Osteocyte (in vitro differentiated cells): ENCODE data around the gene DCAF10. TPM values are rescaled to one million over a fixed set of nuclear protein-coding genes. Genes with fewer than 3 reads are reported as not detected.
"Not testable (repeated sequence)": the region's sequence is repeated elsewhere in the genome, so short reads cannot be mapped to it uniquely, and the experiment has no call there.

Experiments used
- DNase-seq: peaks from one replicate; pipeline ENCODE4 v3.0.0; 2021; ENCODE audit warnings: mixed read lengths; ENCODE audit not compliant: unreplicated experiment; ENCODE audit errors: extremely low spot score
- H3K27ac Mint-ChIP-seq: one replicate; pipeline ENCODE4 v1.8.0; 2021; ENCODE audit warnings: mild to moderate bottlenecking, mixed read lengths; ENCODE audit not compliant: unreplicated experiment
- H3K27me3 Mint-ChIP-seq: one replicate; pipeline ENCODE4 v1.8.0; 2021; ENCODE audit warnings: mixed read lengths; ENCODE audit not compliant: unreplicated experiment
- H3K36me3 Mint-ChIP-seq: one replicate; pipeline ENCODE4 v1.8.0; 2021; ENCODE audit warnings: mixed read lengths; ENCODE audit not compliant: unreplicated experiment
- H3K4me1 Mint-ChIP-seq: one replicate; pipeline ENCODE4 v1.8.0; 2021; ENCODE audit warnings: mixed read lengths; ENCODE audit not compliant: unreplicated experiment
- H3K4me3 Mint-ChIP-seq: one replicate; pipeline ENCODE4 v1.8.0; 2021; ENCODE audit warnings: mild to moderate bottlenecking, moderate library complexity, mixed read lengths; ENCODE audit not compliant: unreplicated experiment
- H3K9me3 Mint-ChIP-seq: one replicate; pipeline ENCODE4 v1.8.0; 2021; ENCODE audit warnings: mixed read lengths; ENCODE audit not compliant: unreplicated experiment
- total RNA-seq: library from RNA; stranded (reverse); gene quantifications from 2 replicates; pipeline ENCODE4 v1.2.1, GENCODE V29; 2021
- TF ChIP-seq, protein P1 (sequence below): fragments of 200-600 bp; sonication (generic); IDR thresholded peaks from 2 replicates; pipeline ENCODE4 v1.5.0; 2021; ENCODE audit warnings: antibody characterized with exemption, mild to moderate bottlenecking, moderate library complexity

DCAF10 gene
- total RNA-seq, 1 donor from 2014 or later = 27.7 TPM

DNA sequence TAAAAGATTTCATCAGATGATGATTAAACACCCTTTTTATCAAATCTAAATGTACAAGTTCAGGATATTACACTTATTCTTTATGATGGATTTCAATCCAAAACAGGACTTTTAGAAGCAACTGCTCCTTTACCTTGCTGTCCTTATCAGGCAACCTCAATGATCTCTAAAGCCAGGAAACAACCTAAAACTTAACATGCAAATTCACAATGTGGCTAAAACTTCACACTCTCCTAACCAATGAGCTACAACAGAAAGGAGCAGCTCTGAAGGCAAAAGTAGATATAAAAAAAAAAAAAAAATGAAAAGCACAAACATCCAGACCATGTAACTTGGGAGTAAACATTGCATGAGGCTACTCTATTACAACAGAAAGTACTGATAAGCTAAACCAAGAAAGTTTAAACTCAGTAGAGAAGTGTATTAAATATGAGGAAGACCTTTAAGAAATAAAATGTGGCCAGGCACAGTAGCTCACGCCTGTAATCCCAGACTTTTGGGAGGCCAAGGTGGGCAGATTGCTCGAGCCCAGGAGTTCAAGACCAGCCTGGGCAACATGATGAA lies 80.4 kb downstream of the DCAF10 start:
- no peak overlapping the region for H3K4me3 Mint-ChIP-seq
- no peaks in the 10 kb centered on the region for H3K9me3 Mint-ChIP-seq
- TF ChIP-seq, protein P1, sequence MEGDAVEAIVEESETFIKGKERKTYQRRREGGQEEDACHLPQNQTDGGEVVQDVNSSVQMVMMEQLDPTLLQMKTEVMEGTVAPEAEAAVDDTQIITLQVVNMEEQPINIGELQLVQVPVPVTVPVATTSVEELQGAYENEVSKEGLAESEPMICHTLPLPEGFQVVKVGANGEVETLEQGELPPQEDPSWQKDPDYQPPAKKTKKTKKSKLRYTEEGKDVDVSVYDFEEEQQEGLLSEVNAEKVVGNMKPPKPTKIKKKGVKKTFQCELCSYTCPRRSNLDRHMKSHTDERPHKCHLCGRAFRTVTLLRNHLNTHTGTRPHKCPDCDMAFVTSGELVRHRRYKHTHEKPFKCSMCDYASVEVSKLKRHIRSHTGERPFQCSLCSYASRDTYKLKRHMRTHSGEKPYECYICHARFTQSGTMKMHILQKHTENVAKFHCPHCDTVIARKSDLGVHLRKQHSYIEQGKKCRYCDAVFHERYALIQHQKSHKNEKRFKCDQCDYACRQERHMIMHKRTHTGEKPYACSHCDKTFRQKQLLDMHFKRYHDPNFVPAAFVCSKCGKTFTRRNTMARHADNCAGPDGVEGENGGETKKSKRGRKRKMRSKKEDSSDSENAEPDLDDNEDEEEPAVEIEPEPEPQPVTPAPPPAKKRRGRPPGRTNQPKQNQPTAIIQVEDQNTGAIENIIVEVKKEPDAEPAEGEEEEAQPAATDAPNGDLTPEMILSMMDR = no peak

DNA sequence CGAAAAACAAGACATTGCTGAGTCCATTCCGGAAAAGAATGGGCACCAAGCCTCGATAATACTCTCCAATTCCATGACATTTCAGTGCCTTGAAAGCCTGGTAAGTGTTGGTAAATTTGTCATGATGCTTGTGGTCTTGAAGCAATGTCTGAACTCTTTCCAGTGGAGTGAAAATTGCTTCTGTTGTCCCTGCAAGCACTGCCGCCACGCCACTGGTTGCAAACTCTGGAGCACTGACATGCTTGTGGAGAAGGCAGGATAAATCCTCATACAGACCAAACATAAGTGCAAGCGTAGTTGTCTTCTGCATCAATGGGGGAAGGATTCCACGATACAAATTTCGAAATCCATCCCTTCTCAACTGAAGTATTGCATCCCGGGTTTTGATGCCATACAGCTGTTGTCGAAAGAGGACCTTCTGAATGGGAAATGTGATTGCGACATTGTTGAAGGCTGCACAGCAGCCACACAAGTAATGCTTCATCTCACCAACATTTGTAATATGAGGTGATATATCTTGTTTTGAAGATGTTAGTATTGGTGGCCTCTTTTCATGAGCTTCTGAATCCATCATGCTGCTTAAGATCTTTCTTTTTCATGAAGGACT lies 87.5 kb downstream of the DCAF10 start:
- not testable (repeated sequence) for H3K4me1 Mint-ChIP-seq, H3K9me3 Mint-ChIP-seq, H3K27me3 Mint-ChIP-seq, H3K27ac Mint-ChIP-seq, DNase-seq, H3K4me3 Mint-ChIP-seq
- peaks cover 23% of the 10 kb centered on the region for H3K36me3 Mint-ChIP-seq

More for the DNA sequence above, 80.4 kb downstream of the DCAF10 start:
- H3K36me3 Mint-ChIP-seq = peaks cover 17% of the 10 kb centered on the region
- no peak overlapping the region for H3K27ac Mint-ChIP-seq
- no peaks in the 10 kb centered on the region for H3K27me3 Mint-ChIP-seq
- H3K4me1 Mint-ChIP-seq = no peaks in the 10 kb centered on the region
- DNase-seq = no peak

DNA sequence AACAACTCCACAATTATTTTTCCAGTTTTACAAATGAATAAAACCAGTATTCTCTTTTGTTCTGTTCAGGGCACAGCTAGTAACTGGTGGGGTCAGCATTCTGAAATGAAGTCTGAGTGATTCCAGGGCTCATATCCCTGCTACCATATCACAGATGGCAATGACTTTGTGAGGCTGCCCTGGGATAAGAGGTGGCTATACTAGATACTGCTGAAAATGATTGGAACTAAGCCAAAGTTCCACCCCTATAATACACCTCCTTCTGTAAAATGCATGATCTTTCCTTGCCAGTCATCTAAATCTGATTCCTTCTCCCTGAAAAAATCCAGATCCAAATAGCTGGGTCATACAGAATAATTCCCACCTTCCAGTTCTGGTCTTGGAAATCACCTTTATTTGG lies 88.9 kb downstream of the DCAF10 start:
- H3K27ac Mint-ChIP-seq = no peak overlapping the region
- no peaks in the 10 kb centered on the region for H3K4me1 Mint-ChIP-seq
- H3K4me3 Mint-ChIP-seq = no peak overlapping the region
- H3K9me3 Mint-ChIP-seq = no peaks in the 10 kb centered on the region
- no peak for DNase-seq
- peaks cover 31% of the 10 kb centered on the region for H3K36me3 Mint-ChIP-seq
- no peaks in the 10 kb centered on the region for H3K27me3 Mint-ChIP-seq
- TF ChIP-seq, protein P1 = no peak

DNA sequence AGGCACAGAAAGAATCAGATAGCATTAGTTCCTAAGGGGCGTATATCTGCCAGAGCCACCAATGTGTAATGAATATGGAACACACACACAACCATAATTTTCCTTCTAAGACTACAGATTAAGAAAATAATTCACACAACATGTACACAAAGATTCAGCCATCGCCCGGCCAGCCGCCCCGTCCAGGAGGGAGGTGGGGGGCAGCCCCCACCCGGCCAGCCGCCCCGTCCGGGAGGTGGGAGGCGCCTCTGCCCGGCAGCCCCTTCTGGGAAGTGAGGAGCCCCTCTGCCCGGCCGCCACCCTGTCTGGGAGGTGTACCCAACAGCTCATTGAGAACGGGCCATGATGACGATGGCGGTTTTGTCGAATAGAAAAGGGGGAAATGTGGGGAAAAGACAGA lies 90.4 kb downstream of the DCAF10 start:
- H3K9me3 Mint-ChIP-seq, H3K27ac Mint-ChIP-seq, H3K4me3 Mint-ChIP-seq, H3K27me3 Mint-ChIP-seq, H3K4me1 Mint-ChIP-seq, DNase-seq: not testable (repeated sequence)
- H3K36me3 Mint-ChIP-seq = peaks cover 39% of the 10 kb centered on the region

DNA sequence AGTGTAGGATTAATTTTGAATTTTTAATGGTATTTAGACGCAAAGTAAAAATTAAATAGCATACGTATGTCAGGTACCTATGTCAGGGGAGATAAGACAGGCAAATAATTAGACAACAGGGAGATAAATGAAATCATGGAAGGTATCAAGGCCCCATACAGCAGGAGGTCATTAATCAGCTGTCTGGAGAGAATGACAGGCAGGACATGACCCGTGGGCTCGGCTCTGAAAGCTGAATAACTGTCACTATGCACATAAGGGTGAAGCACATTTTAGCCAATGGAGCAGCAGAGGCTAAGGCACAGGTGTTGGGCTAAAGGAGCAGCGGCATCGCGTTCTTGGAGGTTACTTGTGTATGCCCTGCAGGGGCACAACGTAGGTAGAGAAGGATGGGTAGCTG lies 91.5 kb downstream of the DCAF10 start:
- Mint-ChIP-seq H3K4me1 (no peaks in the 10 kb centered on the region), H3K27me3 (no peaks in the 10 kb centered on the region), H3K36me3 (peaks cover 47% of the 10 kb centered on the region), H3K27ac (no peak overlapping the region), H3K4me3 (no peak overlapping the region), H3K9me3 (no peaks in the 10 kb centered on the region)
- TF ChIP-seq, protein P1 = no peak
- no peak for DNase-seq

DNA sequence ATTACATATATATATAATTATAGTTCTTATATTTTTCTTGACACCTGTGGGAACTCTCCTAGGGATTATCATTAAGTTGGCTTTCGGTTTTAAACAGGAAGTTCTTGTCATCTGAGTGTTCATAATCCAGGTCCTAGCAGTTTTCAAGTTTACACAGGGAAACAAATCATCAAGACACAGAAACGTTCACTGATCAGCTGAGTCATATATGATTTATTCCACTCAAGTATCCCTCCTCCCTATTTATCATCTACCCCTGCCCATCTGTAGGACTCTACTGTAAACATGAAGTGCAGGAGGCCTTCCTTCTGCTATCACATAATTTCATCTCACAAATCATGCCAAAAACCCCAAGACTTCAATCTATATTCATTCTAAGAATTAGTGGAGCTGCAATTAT lies 97.1 kb downstream of the DCAF10 start:
- Mint-ChIP-seq H3K27ac (no peak overlapping the region), H3K27me3 (no peaks in the 10 kb centered on the region), H3K4me3 (no peak overlapping the region), H3K4me1 (peaks cover 7% of the 10 kb centered on the region), H3K36me3 (peaks cover 32% of the 10 kb centered on the region), H3K9me3 (no peaks in the 10 kb centered on the region)
- DNase-seq = no peak
- TF ChIP-seq, protein P1 = no peak
